DND-41 (cell line): ENCODE results near the gene BUD13.
A peak's percentile ranks its signal among the peaks of the same experiment; 100 is the strongest.

Experiments used
- ATAC-seq: fragments of 200-7000 bp; cut with Tn5 transposase; 3 replicates; pipeline ENCODE4 v1.9.1; 2021; ENCODE audit warnings: low read depth; ENCODE audit not compliant: insufficient read depth
- DNase-seq: peaks from one replicate; pipeline ENCODE4 v3.0.0-alpha.2; 2020
- H2AFZ ChIP-seq: 2 replicates; pipeline ENCODE4 v1.6.0; 2012; ENCODE audit warnings: low read depth, low read length
- H3K27ac ChIP-seq: 2 replicates; pipeline ENCODE4 v1.5.1; 2012; ENCODE audit warnings: low read length, inconsistent platforms
- H3K27me3 ChIP-seq: fragments of 200-600 bp; sonication (generic); 2 replicates; pipeline ENCODE4 v1.6.0; 2012; ENCODE audit warnings: low read length, mild to moderate bottlenecking, inconsistent platforms; ENCODE audit not compliant: insufficient read depth, poor library complexity
- H3K36me3 ChIP-seq: 2 replicates; pipeline ENCODE4 v1.5.1; 2012; ENCODE audit warnings: low read length, inconsistent platforms; ENCODE audit not compliant: insufficient read depth
- H3K4me1 ChIP-seq: 2 replicates; pipeline ENCODE4 v1.5.1; 2012; ENCODE audit warnings: mild to moderate bottlenecking, low read length; ENCODE audit not compliant: insufficient read depth
- H3K4me2 ChIP-seq: 2 replicates; pipeline ENCODE4 v1.6.0; 2012; ENCODE audit warnings: mild to moderate bottlenecking, moderate library complexity, low read length, inconsistent platforms; ENCODE audit not compliant: insufficient read depth
- H3K4me3 ChIP-seq, 2 experiments: fragments of 200-600 bp in 1 of 2; shearing (Covaris generic) in 1 of 2; 2 replicates each; pipeline ENCODE4 v1.5.1; 2012 to 2016; ENCODE audit warnings: inconsistent platforms in 2 of 2, low read length in 2 of 2, mild to moderate bottlenecking in 2 of 2, low read depth in 1 of 2, moderate library complexity in 1 of 2
- H3K79me2 ChIP-seq: 2 replicates; pipeline ENCODE4 v1.6.0; 2012; ENCODE audit warnings: low read length, inconsistent platforms; ENCODE audit not compliant: insufficient read depth
- H3K9ac ChIP-seq: 2 replicates; pipeline ENCODE4 v1.6.0; 2012; ENCODE audit warnings: low read depth, mild to moderate bottlenecking, inconsistent platforms, low read length, moderate library complexity
- H3K9me3 ChIP-seq: 2 replicates; pipeline ENCODE4 v1.5.1; 2012; ENCODE audit warnings: low read length, moderate library complexity, mild to moderate bottlenecking, inconsistent platforms; ENCODE audit not compliant: insufficient read depth, severe bottlenecking
- H4K20me1 ChIP-seq: 2 replicates; pipeline ENCODE4 v1.6.0; 2012; ENCODE audit warnings: low read length; ENCODE audit not compliant: insufficient read depth
- CTCF ChIP-seq: IDR thresholded peaks from 2 replicates; pipeline ENCODE4 v1.5.1; 2012; ENCODE audit warnings: borderline replicate concordance, low read length, moderate library complexity, mild to moderate bottlenecking; ENCODE audit not compliant: poor library complexity, severe bottlenecking; ENCODE audit errors: extremely low read depth
- EZH2 ChIP-seq: IDR thresholded peaks from 3 replicates; pipeline ENCODE4 v1.6.1; 2012; ENCODE audit warnings: borderline replicate concordance, low read depth, mild to moderate bottlenecking, moderate library complexity, low read length, inconsistent platforms; ENCODE audit not compliant: severe bottlenecking

The BUD13 gene

GRCh38 chr11:116792869-116793771, 20.3 kb upstream of the BUD13 start:
- Histone ChIP-seq H3K4me2 (no peak overlapping the region), H3K27ac (no peak overlapping the region), H3K79me2 (no peaks in the 10 kb centered on the region; the same call in 1 of the 2 replicates), H3K4me3 (no peak overlapping the region), H4K20me1 (no peaks in the 10 kb centered on the region), H3K4me1 (peaks cover 10% of the 10 kb centered on the region), H3K36me3 (no peaks in the 10 kb centered on the region), H3K27me3 (no peaks in the 10 kb centered on the region), H3K9me3 (no peaks in the 10 kb centered on the region), H3K9ac (no peak overlapping the region), H2AFZ (peak overlapping the region; percentile 49; the same call in 1 of the 2 replicates)
- TF ChIP-seq CTCF (no peak), EZH2 (no peak)
- ATAC-seq (no peak), DNase-seq (no peak)

- TF ChIP-seq CTCF (no peak), EZH2 (no peak)
- Histone ChIP-seq H3K36me3 (no peaks in the 10 kb centered on the region), H3K79me2 (peaks cover 5% of the 10 kb centered on the region), H3K4me2 (no peak overlapping the region), H3K9ac (no peak overlapping the region), H3K27ac (no peak overlapping the region), H3K4me1 (peaks cover 13% of the 10 kb centered on the region), H4K20me1 (no peaks in the 10 kb centered on the region), H2AFZ (no peak overlapping the region), H3K4me3 (no peak overlapping the region), H3K27me3 (no peaks in the 10 kb centered on the region), H3K9me3 (no peaks in the 10 kb centered on the region)
- ATAC-seq (no peak), DNase-seq (no peak)
Observed at GRCh38 chr11:116792144-116792868, 19.5 kb upstream of the BUD13 start.

- Histone ChIP-seq H3K4me2 (peak within 1 kb of the TSS; percentile 37; the same call in 1 of the 2 replicates), H3K27ac (no peak within 1 kb of the TSS), H4K20me1 (no peaks in the 10 kb centered on the region), H2AFZ (peak within 1 kb of the TSS; percentile 73), H3K9me3 (no peaks in the 10 kb centered on the region), H3K4me3 (peak within 1 kb of the TSS in 1 of 2 experiments; percentile 29; a peak in 1 of 4 replicates), H3K36me3 (peaks cover 2% of the 10 kb centered on the region; the same call in 1 of the 2 replicates), H3K9ac (no peak within 1 kb of the TSS), H3K79me2 (peaks cover 10% of the 10 kb centered on the region), H3K27me3 (no peaks in the 10 kb centered on the region), H3K4me1 (peaks cover 19% of the 10 kb centered on the region)
- DNase-seq (no peak), ATAC-seq (no peak)
- no peak for TF ChIP-seq EZH2
- TF ChIP-seq CTCF: no peak
Observed at GRCh38 chr11:116791813-116792143, 19.0 kb upstream of the BUD13 start, which contains the start of gene APOA5. TSS of gene APOA5 (minus strand) at chr11:116791879. CDS start at chr11:116791860, 19 bp downstream.
